ENCODE measurements around the gene OR6J1. TPM values are rescaled to one million over a fixed set of nuclear protein-coding genes. Genes with fewer than 3 reads are reported as not detected.

OR6J1 gene
- total and polyA plus RNA-seq, 9 of the 15 experiments (the other 6 are each of a cell fraction or from before 2014, with no cell fraction given), result not detected

DNA sequence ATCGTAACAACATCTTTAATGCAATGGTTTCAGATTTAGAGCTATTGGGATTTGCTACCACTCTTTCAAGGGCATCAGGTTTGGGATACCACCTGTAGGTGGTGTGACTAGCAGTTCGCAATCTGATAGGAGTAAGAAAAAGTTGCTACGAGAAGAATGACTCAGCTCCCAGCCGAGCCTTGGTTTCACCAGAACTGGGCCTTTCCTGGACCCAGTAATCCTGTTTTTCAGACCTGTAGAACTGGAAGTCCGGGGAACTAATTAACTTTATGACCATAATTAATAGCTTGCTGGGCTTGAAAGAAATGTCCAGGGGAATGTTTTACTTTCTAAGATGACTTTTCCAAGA, 45.3 kb downstream of the OR6J1 start (continued):
- TF ChIP-seq, protein P1, sequence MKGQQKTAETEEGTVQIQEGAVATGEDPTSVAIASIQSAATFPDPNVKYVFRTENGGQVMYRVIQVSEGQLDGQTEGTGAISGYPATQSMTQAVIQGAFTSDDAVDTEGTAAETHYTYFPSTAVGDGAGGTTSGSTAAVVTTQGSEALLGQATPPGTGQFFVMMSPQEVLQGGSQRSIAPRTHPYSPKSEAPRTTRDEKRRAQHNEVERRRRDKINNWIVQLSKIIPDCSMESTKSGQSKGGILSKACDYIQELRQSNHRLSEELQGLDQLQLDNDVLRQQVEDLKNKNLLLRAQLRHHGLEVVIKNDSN (CRISPR knock-in tag; IDR thresholded peaks at IDR 0.05), result no peak
- no peak for TF ChIP-seq POLR2H (tag; IDR thresholded peaks at IDR 0.05; ENCODE audit: low read depth)
- TF ChIP-seq ARID1B (IDR thresholded peaks at IDR 0.05), result peak; percentile 19; the same call in 1 of the 2 replicates
- no peak for TF ChIP-seq RBBP5 (IDR thresholded peaks at IDR 0.05; ENCODE audit: borderline replicate concordance, insufficient read depth, low read length, poor library complexity, severe bottlenecking)
- no peak for TF ChIP-seq BRCA1 (IDR thresholded peaks at IDR 0.05)
- no peak for TF ChIP-seq BRCA1 (CRISPR knock-in tag; IDR thresholded peaks at IDR 0.05)
- TF ChIP-seq, protein P2, sequence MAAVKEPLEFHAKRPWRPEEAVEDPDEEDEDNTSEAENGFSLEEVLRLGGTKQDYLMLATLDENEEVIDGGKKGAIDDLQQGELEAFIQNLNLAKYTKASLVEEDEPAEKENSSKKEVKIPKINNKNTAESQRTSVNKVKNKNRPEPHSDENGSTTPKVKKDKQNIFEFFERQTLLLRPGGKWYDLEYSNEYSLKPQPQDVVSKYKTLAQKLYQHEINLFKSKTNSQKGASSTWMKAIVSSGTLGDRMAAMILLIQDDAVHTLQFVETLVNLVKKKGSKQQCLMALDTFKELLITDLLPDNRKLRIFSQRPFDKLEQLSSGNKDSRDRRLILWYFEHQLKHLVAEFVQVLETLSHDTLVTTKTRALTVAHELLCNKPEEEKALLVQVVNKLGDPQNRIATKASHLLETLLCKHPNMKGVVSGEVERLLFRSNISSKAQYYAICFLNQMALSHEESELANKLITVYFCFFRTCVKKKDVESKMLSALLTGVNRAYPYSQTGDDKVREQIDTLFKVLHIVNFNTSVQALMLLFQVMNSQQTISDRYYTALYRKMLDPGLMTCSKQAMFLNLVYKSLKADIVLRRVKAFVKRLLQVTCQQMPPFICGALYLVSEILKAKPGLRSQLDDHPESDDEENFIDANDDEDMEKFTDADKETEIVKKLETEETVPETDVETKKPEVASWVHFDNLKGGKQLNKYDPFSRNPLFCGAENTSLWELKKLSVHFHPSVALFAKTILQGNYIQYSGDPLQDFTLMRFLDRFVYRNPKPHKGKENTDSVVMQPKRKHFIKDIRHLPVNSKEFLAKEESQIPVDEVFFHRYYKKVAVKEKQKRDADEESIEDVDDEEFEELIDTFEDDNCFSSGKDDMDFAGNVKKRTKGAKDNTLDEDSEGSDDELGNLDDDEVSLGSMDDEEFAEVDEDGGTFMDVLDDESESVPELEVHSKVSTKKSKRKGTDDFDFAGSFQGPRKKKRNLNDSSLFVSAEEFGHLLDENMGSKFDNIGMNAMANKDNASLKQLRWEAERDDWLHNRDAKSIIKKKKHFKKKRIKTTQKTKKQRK (IDR thresholded peaks at IDR 0.05; ENCODE audit: borderline replicate concordance, low read depth, low read length), result no peak
- TF ChIP-seq NR2C2 (CRISPR knock-in tag; IDR thresholded peaks at IDR 0.05), result no peak
- no peak for TF ChIP-seq NR2C2 (tag; IDR thresholded peaks at IDR 0.05)
- no peak for TF ChIP-seq RBM25 (IDR thresholded peaks at IDR 0.05; ENCODE audit: low read depth, low read length, severe bottlenecking)
- no peak for TF ChIP-seq ZKSCAN1 (IDR thresholded peaks at IDR 0.05; ENCODE audit: low read depth, low read length)
- TF ChIP-seq, protein P3, sequence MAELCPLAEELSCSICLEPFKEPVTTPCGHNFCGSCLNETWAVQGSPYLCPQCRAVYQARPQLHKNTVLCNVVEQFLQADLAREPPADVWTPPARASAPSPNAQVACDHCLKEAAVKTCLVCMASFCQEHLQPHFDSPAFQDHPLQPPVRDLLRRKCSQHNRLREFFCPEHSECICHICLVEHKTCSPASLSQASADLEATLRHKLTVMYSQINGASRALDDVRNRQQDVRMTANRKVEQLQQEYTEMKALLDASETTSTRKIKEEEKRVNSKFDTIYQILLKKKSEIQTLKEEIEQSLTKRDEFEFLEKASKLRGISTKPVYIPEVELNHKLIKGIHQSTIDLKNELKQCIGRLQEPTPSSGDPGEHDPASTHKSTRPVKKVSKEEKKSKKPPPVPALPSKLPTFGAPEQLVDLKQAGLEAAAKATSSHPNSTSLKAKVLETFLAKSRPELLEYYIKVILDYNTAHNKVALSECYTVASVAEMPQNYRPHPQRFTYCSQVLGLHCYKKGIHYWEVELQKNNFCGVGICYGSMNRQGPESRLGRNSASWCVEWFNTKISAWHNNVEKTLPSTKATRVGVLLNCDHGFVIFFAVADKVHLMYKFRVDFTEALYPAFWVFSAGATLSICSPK (IDR thresholded peaks at IDR 0.05; ENCODE audit: borderline replicate concordance), result no peak
- TF ChIP-seq SIX5 (IDR thresholded peaks at IDR 0.05; ENCODE audit: borderline replicate concordance in 1 of 2, insufficient read depth in 1 of 2, low read depth in 1 of 2, low read length in 2 of 2), result no peak
- TF ChIP-seq GTF2A2 (tag; IDR thresholded peaks at IDR 0.05), result no peak
- 0 out of 2 replicates have a peak, but pooled peaks have one; percentile 34 for TF ChIP-seq SMARCE1 (IDR thresholded peaks at IDR 0.05)
- TF ChIP-seq YY1 (IDR thresholded peaks at IDR 0.05; ENCODE audit: borderline replicate concordance in 1 of 3, control insufficient read depth in 1 of 3, extremely low read depth in 1 of 3, insufficient read depth in 3 of 3, insufficient read length in 1 of 3, insufficient replicate concordance in 2 of 3, low read depth in 1 of 3, low read length in 2 of 3), result no peak
- TF ChIP-seq ZNF583 (CRISPR knock-in tag; IDR thresholded peaks at IDR 0.05), result no peak
- no peak for TF ChIP-seq SMC3 (conservative IDR thresholded peaks at IDR 0.05; ENCODE audit: insufficient read depth, low read depth, low read length)
- TF ChIP-seq, protein P4, sequence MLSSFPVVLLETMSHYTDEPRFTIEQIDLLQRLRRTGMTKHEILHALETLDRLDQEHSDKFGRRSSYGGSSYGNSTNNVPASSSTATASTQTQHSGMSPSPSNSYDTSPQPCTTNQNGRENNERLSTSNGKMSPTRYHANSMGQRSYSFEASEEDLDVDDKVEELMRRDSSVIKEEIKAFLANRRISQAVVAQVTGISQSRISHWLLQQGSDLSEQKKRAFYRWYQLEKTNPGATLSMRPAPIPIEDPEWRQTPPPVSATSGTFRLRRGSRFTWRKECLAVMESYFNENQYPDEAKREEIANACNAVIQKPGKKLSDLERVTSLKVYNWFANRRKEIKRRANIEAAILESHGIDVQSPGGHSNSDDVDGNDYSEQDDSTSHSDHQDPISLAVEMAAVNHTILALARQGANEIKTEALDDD (IDR thresholded peaks at IDR 0.05), result 0 out of 2 replicates have a peak, but pooled peaks have one; percentile 29
- TF ChIP-seq ZNF830 (CRISPR knock-in tag; IDR thresholded peaks at IDR 0.05), result no peak
- TF ChIP-seq NFE2L1 (tag; IDR thresholded peaks at IDR 0.05; ENCODE audit: borderline replicate concordance, low read depth), result peak; percentile 28; the same call in 1 of the 2 replicates
- TF ChIP-seq ZNF699 (CRISPR knock-in tag; IDR thresholded peaks at IDR 0.05; ENCODE audit: insufficient replicate concordance), result no peak
